NOMO-1 treated with DMSO at 0.1 percent for 48 hours (cell line): ENCODE measurements around the gene HPS1.

ENCODE experiments used
- DNase-seq: peaks from one replicate; lab custom pipeline; 2025; ENCODE audit not compliant: unreplicated experiment; lab: John Stamatoyannopoulos, UW

HPS1 gene

DNA sequence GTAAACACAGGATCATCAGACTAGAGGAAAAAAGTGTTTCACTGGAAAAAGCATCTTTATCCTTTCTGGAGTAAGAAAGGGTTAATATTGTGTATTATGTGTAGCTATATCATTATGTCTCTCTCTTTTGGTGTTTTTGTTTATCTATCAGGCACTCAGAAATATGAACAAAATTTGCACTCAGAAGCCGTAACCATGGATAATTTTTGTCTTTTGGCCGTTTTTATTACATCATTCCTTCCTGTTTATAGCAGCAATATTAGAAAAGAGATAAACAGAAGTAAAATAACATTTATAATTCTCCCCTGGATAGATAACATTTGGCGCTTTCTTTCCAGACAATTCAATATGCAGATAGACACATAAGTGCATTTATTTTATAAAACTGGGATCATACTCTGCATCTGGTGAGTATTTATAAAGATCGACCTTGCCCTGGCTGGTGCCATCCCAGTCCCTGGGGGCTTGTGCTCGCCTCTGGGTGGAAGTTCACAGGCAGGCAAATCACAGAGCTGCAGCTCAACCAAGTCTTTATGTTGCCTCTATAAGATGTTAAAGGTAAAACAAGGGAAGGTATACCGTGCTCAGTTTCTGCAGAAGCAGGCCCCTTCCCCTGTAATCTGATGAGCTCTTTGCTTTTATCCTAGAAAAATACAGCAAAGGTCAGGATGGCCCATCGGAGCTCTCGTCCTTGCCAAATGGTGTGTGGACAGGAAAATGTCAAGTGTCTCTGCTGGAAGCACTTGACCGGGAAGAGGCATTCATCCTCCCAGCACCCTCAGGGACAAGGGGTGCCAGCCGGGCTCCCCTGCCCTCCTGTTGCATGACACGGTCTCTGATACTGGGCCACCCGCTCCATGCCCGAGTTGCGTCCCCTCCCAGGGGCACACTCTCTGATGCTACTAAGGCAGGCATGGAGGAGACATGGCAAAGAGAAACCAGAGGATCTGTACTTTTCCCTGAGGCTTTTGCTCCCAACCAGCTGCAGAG, 75.6 kb downstream of the HPS1 start:
- DNase-seq, result no peak

DNA sequence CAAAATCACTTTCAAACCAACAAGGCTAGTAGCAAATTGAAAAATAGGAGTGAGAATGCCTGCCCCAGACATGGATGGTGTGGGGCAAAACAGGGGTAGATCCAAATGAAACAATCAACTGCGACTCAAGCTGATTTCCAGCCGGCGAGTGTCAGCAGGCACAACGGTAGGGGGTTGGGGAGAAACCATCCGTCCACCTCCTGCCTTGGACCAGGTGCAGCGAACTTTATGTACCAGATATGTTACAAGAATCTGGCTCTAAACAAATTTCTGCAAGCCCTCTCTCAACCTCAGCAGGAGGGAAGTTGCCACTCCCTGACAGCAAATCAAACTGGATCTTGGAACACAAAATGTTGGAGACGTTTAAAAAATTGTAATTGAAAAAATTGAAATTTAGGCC, 76.9 kb downstream of the HPS1 start:
- DNase-seq, result no peak

DNA sequence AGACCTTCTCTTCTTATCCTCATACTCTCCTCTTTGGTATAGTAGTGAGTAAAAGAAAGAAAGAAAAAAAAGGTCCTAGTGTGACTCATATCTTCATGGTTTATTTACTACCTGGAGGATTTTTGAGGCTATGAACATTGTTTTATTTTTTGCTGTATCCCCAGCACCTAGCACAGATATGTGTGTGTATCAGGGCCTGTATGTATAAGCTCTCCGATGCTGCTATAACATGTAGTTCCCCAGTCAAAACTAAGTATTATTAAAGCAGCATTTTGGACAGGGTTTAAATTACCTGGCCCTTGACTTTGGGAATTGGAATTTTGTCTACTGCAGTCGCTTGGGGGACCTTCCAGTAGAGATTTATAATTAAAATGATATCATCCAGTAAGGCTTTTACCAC, 78.1 kb downstream of the HPS1 start:
- no peak for DNase-seq

DNA sequence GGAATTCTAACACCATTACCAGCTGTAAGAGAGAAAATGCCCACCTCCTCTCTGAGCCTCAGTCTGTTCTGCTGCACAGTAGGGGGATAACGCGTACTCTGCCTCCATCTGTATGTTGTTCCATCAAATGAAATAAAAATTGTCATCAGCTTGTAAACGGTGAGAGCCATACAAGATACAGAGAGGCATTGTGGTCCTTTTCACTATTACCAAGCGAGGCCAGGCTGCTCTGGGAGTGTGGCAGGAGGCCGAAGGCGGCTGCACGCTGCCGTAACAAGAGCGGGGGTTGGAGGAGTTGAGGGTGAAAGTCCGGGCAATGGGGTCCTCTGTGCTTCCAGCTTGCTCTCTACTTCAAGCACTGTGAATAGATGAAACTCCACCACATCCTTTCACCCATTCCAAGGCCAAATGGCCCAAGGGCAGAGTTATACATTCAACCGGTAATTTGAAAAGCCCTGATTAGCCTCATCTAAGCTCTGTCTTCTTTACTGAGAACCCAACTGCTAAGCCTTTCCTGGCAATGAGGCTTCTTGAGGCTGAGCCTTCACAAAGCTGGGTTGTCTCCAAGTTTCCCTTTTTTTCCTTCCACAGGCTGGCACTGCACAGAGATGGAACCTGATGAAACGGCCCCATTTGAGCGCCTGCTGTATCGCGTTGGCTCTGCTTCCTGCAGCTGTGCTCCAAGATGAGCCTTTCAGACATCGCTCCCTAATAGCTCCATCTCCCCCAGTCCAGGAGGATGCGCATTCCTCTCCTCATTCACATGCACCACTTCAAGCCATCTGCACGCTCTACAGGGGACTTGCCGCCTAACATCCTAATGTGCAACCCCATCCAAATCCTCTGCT, 78.9 kb downstream of the HPS1 start:
- no peak for DNase-seq
